Central memory CD8-positive, alpha-beta T cell (primary cell): Measurements from ENCODE around the gene HAUS7.
"Not testable (repeated sequence)": the region's sequence is repeated elsewhere in the genome, so short reads cannot be mapped to it uniquely, and the experiment has no call there.

Experiments
- ATAC-seq: fragments of 150-1000 bp; cut with Tn5 transposase; replicated peaks from 2 replicates; pipeline ENCODE4 v1.10.0; 2022; ENCODE audit warnings: mild to moderate bottlenecking, moderate FRiP score, moderate number of reproducible peaks; ENCODE audit not compliant: poor library complexity, severe bottlenecking; ENCODE audit errors: extremely low read depth
- DNase-seq, 2 donors: peaks; one replicate each; pipeline ENCODE4 v3.0.0; 2021; ENCODE audit warnings: low spot score in 2 of 2
- H3K27ac Mint-ChIP-seq: one replicate; pipeline ENCODE4 v1.8.0; 2022; ENCODE audit warnings: low read depth, mild to moderate bottlenecking, moderate library complexity, mixed read lengths
- H3K27me3 Mint-ChIP-seq: one replicate; pipeline ENCODE4 v1.8.0; 2022; ENCODE audit warnings: mixed read lengths
- H3K36me3 Mint-ChIP-seq: one replicate; pipeline ENCODE4 v1.8.0; 2022; ENCODE audit warnings: mild to moderate bottlenecking, moderate library complexity, mixed read lengths; ENCODE audit not compliant: insufficient read depth
- H3K4me1 Mint-ChIP-seq: one replicate; pipeline ENCODE4 v1.8.0; 2022; ENCODE audit warnings: mixed read lengths
- H3K4me3 Mint-ChIP-seq: one replicate; pipeline ENCODE4 v1.8.0; 2022; ENCODE audit warnings: mild to moderate bottlenecking, moderate library complexity, mixed read lengths
- H3K9me3 Mint-ChIP-seq: one replicate; pipeline ENCODE4 v1.8.0; 2022; ENCODE audit warnings: mixed read lengths

Gene HAUS7

DNA sequence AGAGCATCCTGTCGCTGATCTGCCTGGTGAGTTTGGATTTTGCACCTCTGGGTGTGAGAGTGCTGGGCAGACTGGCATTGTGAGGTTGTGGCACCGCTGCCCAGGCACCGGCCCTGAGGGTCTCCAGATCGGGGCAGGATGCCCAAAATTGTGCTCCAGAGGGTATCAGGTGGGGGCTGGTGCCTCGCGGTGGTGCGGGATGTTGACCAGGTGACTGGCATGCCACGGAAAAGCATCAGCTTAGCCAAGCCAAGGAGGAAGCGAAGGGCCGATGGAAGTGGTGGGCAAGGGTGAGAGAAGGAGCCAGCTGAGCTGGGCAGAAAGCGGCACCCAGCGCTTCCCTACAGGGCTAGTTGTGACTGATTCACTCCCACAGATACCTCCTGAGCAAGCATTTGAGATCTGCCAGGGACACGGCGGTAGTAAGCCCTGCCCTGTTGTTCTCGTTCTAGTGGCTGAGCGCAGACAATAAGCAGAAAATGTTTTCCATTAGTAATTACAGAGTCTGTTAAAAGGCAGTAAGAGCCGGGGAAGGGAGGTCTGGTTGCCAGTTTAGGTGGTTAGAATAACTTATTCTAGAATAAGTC is 58.3 kb downstream of the HAUS7 start:
- Mint-ChIP-seq H3K9me3 (no peaks in the 10 kb centered on the region), H3K4me1 (peaks cover 8% of the 10 kb centered on the region), H3K27ac (no peak overlapping the region), H3K27me3 (peaks cover 7% of the 10 kb centered on the region), H3K36me3 (peaks cover 1% of the 10 kb centered on the region), H3K4me3 (peak overlapping the region; percentile 71)
- DNase-seq (no peak), ATAC-seq (no peak)

DNA sequence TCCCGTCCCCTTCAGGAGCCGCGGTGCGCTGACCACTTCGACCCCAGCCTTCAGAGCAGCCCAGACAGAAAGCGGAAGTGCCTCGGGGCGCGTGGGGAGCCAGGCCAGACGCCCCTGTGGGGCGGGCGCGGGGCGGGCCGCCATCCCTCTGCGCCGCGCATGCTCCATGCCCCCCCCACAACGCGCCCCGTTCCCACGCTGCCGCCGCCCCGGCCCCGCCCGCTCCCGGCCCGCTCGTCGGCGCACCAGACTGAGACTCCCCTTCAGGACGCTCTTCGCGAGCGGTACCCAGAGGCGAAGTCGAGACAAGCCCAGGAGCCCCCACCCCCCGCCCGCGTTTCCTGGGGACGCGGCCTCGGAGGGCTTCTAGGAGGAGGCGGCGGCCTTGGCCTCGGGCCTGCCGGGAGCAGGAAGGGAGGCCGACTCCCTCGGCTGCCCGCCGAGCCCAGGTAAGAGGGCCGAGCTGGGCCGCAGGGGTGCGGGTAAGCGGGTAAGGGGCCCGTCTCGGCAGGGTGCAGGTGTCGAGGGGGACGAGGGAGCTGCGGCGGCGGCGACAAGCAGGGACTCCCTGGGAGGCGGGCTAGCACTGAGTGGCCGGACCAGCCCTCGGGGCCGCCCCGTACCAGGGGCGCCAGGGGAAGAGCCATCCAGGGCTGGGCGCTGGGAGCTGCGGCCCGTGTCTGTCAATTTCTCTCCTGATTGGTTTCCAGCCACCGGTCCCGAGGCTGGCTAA is 59.0 kb downstream of the HAUS7 start, which contains the start of gene ZFP92:
TSS of gene ZFP92 (plus strand) at position 218 of the 733 bp plus-strand sequence. CDS start 6,851 bp downstream, outside the sequence.
- H3K36me3 Mint-ChIP-seq, result peaks cover 1% of the 10 kb centered on the region
- DNase-seq (peak in 1 of 2 donors; percentile 14), ATAC-seq (peak; percentile 32)
- no peaks in the 10 kb centered on the region for H3K9me3 Mint-ChIP-seq
- peaks cover 7% of the 10 kb centered on the region for H3K27me3 Mint-ChIP-seq
- H3K4me3 Mint-ChIP-seq, result peak within 1 kb of the TSS; percentile 71
- peaks cover 8% of the 10 kb centered on the region for H3K4me1 Mint-ChIP-seq
- H3K27ac Mint-ChIP-seq, result peak within 1 kb of the TSS; percentile 29

GRCh38 chrX:153410888-153411254 is 59.5 kb downstream of the HAUS7 start:
- peak overlapping the region; percentile 29 for H3K27ac Mint-ChIP-seq
- H3K27me3 Mint-ChIP-seq, result peaks cover 7% of the 10 kb centered on the region
- no peak for ATAC-seq

DNA sequence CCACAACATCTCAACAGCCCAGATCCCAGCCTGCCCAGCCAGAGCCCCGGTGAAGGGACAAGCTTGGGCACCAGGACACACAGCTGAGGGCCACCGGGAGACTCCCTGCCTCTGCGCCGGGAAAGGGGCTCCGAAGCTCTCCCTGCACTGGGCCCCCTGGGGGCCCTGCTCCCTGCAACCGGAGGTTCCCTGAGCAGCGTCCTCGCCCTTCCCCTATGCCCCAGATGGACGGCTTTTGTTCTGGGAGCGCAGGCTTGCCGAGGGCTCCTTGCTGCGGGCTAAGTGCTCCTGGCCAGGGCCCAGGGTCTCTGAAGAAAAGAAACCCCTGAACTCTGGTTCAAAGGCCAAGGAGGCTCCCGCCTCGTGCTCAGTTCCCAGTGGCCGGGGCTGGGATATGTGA is 60.0 kb downstream of the HAUS7 start:
- ATAC-seq, result no peak
- DNase-seq, result no peak
- peaks cover 8% of the 10 kb centered on the region for H3K4me1 Mint-ChIP-seq
- peaks cover 1% of the 10 kb centered on the region for H3K36me3 Mint-ChIP-seq
- H3K27ac Mint-ChIP-seq, result no peak overlapping the region
- no peak overlapping the region for H3K4me3 Mint-ChIP-seq
- H3K9me3 Mint-ChIP-seq, result no peaks in the 10 kb centered on the region
- peaks cover 7% of the 10 kb centered on the region for H3K27me3 Mint-ChIP-seq

More at GRCh38 chrX:153410888-153411254, 59.5 kb downstream of the HAUS7 start:
- Mint-ChIP-seq H3K36me3 (peaks cover 1% of the 10 kb centered on the region), H3K4me3 (peak overlapping the region; percentile 71), H3K9me3 (no peaks in the 10 kb centered on the region), H3K4me1 (peaks cover 8% of the 10 kb centered on the region)
- no peak for DNase-seq

GRCh38 chrX:153409414-153410101 is 60.8 kb downstream of the HAUS7 start:
- ATAC-seq, result no peak
- Mint-ChIP-seq H3K27me3 (peaks cover 7% of the 10 kb centered on the region), H3K36me3 (peaks cover 1% of the 10 kb centered on the region), H3K4me3 (no peak overlapping the region), H3K27ac (no peak overlapping the region), H3K9me3 (no peaks in the 10 kb centered on the region), H3K4me1 (peaks cover 8% of the 10 kb centered on the region)
- DNase-seq, result no peak

- no peak overlapping the region for H3K27ac Mint-ChIP-seq
- H3K4me3 Mint-ChIP-seq, result no peak overlapping the region
Observed at GRCh38 chrX:153408871-153409351, 61.5 kb downstream of the HAUS7 start.

DNA sequence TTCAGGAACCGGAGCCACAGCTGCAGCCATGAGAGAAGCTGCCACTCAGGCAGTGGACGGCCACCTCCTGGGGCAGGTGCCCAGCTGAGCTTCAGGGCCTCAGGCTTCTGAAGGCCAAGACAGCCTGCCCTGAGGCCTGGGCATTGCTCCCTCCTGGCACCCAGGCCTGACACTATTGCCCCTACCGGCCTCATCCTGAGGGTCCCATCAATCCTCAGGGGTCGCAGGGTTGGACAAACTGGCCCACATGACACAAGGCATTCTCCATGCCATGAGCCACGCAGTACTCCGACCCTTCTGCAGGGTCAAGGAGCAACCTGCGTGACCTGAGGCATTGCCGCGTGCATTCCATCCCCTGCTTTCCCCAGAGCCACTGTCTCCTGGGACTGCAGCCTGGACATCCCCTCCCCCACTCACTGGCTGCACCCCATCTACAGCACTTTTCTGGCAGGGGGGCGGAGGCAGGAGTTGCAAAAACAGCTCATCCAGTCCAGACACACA is 62.1 kb downstream of the HAUS7 start:
- Mint-ChIP-seq H3K27me3 (peaks cover 7% of the 10 kb centered on the region), H3K36me3 (peaks cover 1% of the 10 kb centered on the region), H3K4me1 (peaks cover 8% of the 10 kb centered on the region), H3K9me3 (no peaks in the 10 kb centered on the region), H3K4me3 (no peak overlapping the region), H3K27ac (no peak overlapping the region)
- no peak for ATAC-seq
- DNase-seq, result no peak

More at GRCh38 chrX:153408871-153409351, 61.5 kb downstream of the HAUS7 start:
- H3K4me1 Mint-ChIP-seq, result peaks cover 8% of the 10 kb centered on the region
- no peak for ATAC-seq
- H3K27me3 Mint-ChIP-seq, result peaks cover 7% of the 10 kb centered on the region
- no peaks in the 10 kb centered on the region for H3K9me3 Mint-ChIP-seq
- DNase-seq, result no peak
- H3K36me3 Mint-ChIP-seq, result peaks cover 1% of the 10 kb centered on the region

DNA sequence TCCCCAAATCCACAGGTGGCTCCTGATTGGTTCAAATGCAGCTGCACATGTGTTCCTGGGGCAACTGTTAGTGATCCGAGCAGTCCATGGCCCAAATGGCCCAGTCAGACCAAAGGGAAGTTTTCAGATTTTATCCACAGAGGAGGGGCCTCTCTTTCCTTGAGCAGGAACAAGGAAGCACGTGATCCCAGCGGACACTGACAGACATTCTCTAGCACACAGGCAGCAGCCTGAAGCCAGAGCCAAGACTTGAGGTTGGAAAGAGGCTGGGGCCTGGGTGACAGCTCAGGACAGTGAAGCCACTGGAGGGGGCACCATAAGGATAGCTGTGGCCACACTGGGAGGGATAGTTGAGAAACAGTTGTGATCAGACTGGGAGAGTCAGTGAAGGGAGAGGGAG is 62.6 kb downstream of the HAUS7 start:
- H3K27me3 Mint-ChIP-seq, result peaks cover 7% of the 10 kb centered on the region
- DNase-seq, result no peak
- peaks cover 8% of the 10 kb centered on the region for H3K4me1 Mint-ChIP-seq
- no peak overlapping the region for H3K4me3 Mint-ChIP-seq
- H3K9me3 Mint-ChIP-seq, result no peaks in the 10 kb centered on the region
- peaks cover 1% of the 10 kb centered on the region for H3K36me3 Mint-ChIP-seq
- no peak for ATAC-seq
- H3K27ac Mint-ChIP-seq, result no peak overlapping the region

GRCh38 chrX:153406903-153407302 is 63.5 kb downstream of the HAUS7 start:
- no peak for ATAC-seq
- peaks cover 2% of the 10 kb centered on the region for H3K27me3 Mint-ChIP-seq
- H3K27ac Mint-ChIP-seq, result no peak overlapping the region
- no peak for DNase-seq
- no peak overlapping the region for H3K4me3 Mint-ChIP-seq
- H3K9me3 Mint-ChIP-seq, result no peaks in the 10 kb centered on the region
- no peaks in the 10 kb centered on the region for H3K36me3 Mint-ChIP-seq
- peaks cover 2% of the 10 kb centered on the region for H3K4me1 Mint-ChIP-seq

DNA sequence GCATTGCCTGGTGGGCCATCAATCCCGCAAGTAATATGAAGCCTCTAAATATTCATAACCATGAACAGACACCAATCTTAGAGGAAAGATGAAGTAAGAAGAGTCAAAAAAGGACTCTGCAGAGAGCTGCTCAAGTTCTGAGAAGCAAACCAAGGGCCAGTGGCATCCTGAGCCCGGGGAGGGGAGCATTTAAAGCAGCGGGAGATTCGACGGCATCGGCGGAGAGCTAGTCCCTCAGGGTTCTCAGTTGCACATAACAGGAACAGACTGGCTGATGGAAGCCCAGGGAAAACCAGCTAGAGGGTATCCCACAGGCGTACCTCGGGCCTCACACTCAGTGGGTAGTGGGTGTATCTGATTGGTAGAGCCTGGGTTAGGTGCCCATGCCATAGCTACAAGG is 64.4 kb downstream of the HAUS7 start:
- H3K9me3 Mint-ChIP-seq, result no peaks in the 10 kb centered on the region
- H3K4me3 Mint-ChIP-seq, result no peak overlapping the region
- peaks cover 2% of the 10 kb centered on the region for H3K36me3 Mint-ChIP-seq
- DNase-seq (no peak), ATAC-seq (no peak)
- H3K4me1 Mint-ChIP-seq, result no peaks in the 10 kb centered on the region
- no peaks in the 10 kb centered on the region for H3K27me3 Mint-ChIP-seq
- peak overlapping the region; percentile 35 for H3K27ac Mint-ChIP-seq

- Mint-ChIP-seq H3K27ac (no peak overlapping the region), H3K27me3 (no peaks in the 10 kb centered on the region), H3K4me1 (no peaks in the 10 kb centered on the region), H3K36me3 (peaks cover 2% of the 10 kb centered on the region), H3K4me3 (no peak overlapping the region), H3K9me3 (no peaks in the 10 kb centered on the region)
- ATAC-seq (no peak), DNase-seq (no peak)
Observed at GRCh38 chrX:153405426-153405825, 65.0 kb downstream of the HAUS7 start.

DNA sequence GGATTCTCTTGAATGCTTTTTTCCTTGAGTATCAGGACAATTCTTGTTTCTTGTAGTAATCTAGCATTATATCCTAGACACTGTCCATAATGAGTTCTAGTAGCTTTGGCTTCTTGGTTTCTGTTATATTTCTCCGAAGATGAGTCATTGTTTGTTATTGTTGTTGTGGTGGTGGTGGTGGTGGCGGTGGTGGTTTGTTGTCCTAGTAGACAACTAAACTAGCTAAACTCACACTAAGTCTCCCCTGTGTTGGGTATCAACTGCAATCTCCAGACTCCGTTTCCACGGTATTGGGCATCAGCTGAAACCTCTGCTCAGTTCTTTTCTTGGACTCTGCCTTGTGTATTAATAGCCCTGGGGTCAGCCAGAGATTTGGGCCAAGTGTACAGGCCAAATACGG is 66.0 kb downstream of the HAUS7 start:
- H3K9me3 Mint-ChIP-seq, H3K27ac Mint-ChIP-seq, H3K27me3 Mint-ChIP-seq, H3K4me3 Mint-ChIP-seq, H3K4me1 Mint-ChIP-seq, DNase-seq, H3K36me3 Mint-ChIP-seq, ATAC-seq: not testable (repeated sequence)
